GM12878 (cell line): ENCODE measurements around the gene CTSO. TPM values are rescaled to one million over a fixed set of nuclear protein-coding genes. Genes with fewer than 3 reads are reported as not detected.
A peak's percentile ranks its signal among the peaks of the same experiment; 100 is the strongest.

ENCODE experiments used
- BCL11A ChIP-seq: IDR thresholded peaks from 2 replicates; pipeline ENCODE4 v1.6.1; 2011; ENCODE audit warnings: low read depth, low read length
- BHLHE40 ChIP-seq, 2 experiments: fragments of 450-650 bp in 1 of 2; IDR thresholded peaks; 2 replicates each; pipeline ENCODE4 v1.6.1; 2011 to 2017; ENCODE audit warnings: low read depth in 2 of 2, borderline replicate concordance in 1 of 2, improper control_type of control experiment in 1 of 2, low read length in 1 of 2, mild to moderate bottlenecking in 1 of 2
- BMI1 ChIP-seq: fragments of 450-650 bp; IDR thresholded peaks from 2 replicates; pipeline ENCODE4 v1.6.1; 2016; ENCODE audit warnings: mild to moderate bottlenecking, moderate library complexity, borderline replicate concordance
- CUX1 ChIP-seq: IDR thresholded peaks from 2 replicates; pipeline ENCODE4 v1.6.1; 2012; ENCODE audit warnings: improper control_type of control experiment, low read depth, low read length; ENCODE audit not compliant: insufficient replicate concordance
- DPF2 ChIP-seq: fragments of 450-650 bp; IDR thresholded peaks from 2 replicates; pipeline ENCODE4 v1.6.1; 2017; ENCODE audit warnings: mild to moderate bottlenecking
- RAD51 ChIP-seq: fragments of 450-650 bp; IDR thresholded peaks from 2 replicates; pipeline ENCODE4 v1.6.1; 2016; ENCODE audit warnings: moderate library complexity, mild to moderate bottlenecking, inconsistent platforms
- SMAD1 ChIP-seq: fragments of 450-650 bp; IDR thresholded peaks from 2 replicates; pipeline ENCODE4 v1.6.1; 2018; ENCODE audit warnings: mild to moderate bottlenecking, low read depth; ENCODE audit not compliant: partially characterized antibody
- SRF ChIP-seq, 2 experiments: IDR thresholded peaks; 2 replicates each; pipeline ENCODE4 v1.6.1; 2011; ENCODE audit warnings: low read depth in 2 of 2, low read length in 2 of 2, mild to moderate bottlenecking in 1 of 2, moderate library complexity in 1 of 2
- ZBED1 ChIP-seq: IDR thresholded peaks from 2 replicates; pipeline ENCODE4 v1.6.1; 2016; ENCODE audit warnings: borderline replicate concordance
- ZNF622 ChIP-seq: fragments of 450-650 bp; IDR thresholded peaks from 2 replicates; pipeline ENCODE4 v1.6.1; 2017; ENCODE audit warnings: mild to moderate bottlenecking, inconsistent platforms
- polyA plus RNA-seq, 11 experiments: library from polyadenylated mRNA; depleted of rRNA in 4 of 11; unstranded in 6 of 11; stranded (reverse) in 5 of 11; fragments of >200 nt; fragmentation: Nextera tagmentation in 4 of 11; fragmentation: Illumina TruSeq in 1 of 11; extraction: Ambion mirVana in 4 of 11; extraction: Trizol in 1 of 11; gene quantifications; 1 replicate in 1 of 11; 2 replicates in 10 of 11; pipeline versions ENCODE4 v1.2.1 to v1.2.3, GENCODE V29; 2011 to 2016; ENCODE audit warnings: inconsistent platforms in 2 of 11, missing spikeins in 2 of 11, low read depth in 1 of 11
- total RNA-seq, 4 experiments: library from RNA; depleted of rRNA in 3 of 4; stranded (reverse); fragments of >200 nt in 3 of 4; fragmentation: Illumina TruSeq in 1 of 4; extraction: Trizol in 1 of 4; gene quantifications; 2 replicates each; pipeline versions ENCODE4 v1.2.1 to v1.2.3, GENCODE V29; 2013 to 2021
- TF ChIP-seq, protein P1 (sequence below): IDR thresholded peaks from 2 replicates; pipeline ENCODE4 v1.6.1; 2012; ENCODE audit warnings: low read depth, low read length, improper control_type of control experiment
- TF ChIP-seq, protein P2 (sequence below): fragments of 450-650 bp; formaldehyde crosslinking; IDR thresholded peaks from 2 replicates; pipeline ENCODE4 v1.4.0; 2022; ENCODE audit warnings: mild to moderate bottlenecking, moderate library complexity

CTSO gene
- total and polyA plus RNA-seq, 10 of the 15 experiments (the other 5 are each of a cell fraction or from before 2014, with no cell fraction given), result 3.9 to 9.7 (median 7.0) TPM

- TF ChIP-seq, protein P1, sequence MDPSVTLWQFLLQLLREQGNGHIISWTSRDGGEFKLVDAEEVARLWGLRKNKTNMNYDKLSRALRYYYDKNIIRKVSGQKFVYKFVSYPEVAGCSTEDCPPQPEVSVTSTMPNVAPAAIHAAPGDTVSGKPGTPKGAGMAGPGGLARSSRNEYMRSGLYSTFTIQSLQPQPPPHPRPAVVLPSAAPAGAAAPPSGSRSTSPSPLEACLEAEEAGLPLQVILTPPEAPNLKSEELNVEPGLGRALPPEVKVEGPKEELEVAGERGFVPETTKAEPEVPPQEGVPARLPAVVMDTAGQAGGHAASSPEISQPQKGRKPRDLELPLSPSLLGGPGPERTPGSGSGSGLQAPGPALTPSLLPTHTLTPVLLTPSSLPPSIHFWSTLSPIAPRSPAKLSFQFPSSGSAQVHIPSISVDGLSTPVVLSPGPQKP, result no peak
- TF ChIP-seq BMI1 (0 out of 2 replicates have a peak, but pooled peaks have one; percentile 45), CUX1 (peak; percentile 50), ZBED1 (no peak), SRF (IDR thresholded peaks at IDR 0.05; ENCODE audit: low read depth in 2 of 2, low read length in 2 of 2) (no peak), RAD51 (no peak), BHLHE40 (IDR thresholded peaks at IDR 0.05; ENCODE audit: borderline replicate concordance in 1 of 2, low read depth in 2 of 2, low read length in 1 of 2) (peak in 1 of 2 experiments; percentile 69; a peak in 1 of 4 replicates), SMAD1 (peak; percentile 85), DPF2 (peak; percentile 79), BCL11A (peak; percentile 81), ZNF622 (no peak)
- TF ChIP-seq, protein P2, sequence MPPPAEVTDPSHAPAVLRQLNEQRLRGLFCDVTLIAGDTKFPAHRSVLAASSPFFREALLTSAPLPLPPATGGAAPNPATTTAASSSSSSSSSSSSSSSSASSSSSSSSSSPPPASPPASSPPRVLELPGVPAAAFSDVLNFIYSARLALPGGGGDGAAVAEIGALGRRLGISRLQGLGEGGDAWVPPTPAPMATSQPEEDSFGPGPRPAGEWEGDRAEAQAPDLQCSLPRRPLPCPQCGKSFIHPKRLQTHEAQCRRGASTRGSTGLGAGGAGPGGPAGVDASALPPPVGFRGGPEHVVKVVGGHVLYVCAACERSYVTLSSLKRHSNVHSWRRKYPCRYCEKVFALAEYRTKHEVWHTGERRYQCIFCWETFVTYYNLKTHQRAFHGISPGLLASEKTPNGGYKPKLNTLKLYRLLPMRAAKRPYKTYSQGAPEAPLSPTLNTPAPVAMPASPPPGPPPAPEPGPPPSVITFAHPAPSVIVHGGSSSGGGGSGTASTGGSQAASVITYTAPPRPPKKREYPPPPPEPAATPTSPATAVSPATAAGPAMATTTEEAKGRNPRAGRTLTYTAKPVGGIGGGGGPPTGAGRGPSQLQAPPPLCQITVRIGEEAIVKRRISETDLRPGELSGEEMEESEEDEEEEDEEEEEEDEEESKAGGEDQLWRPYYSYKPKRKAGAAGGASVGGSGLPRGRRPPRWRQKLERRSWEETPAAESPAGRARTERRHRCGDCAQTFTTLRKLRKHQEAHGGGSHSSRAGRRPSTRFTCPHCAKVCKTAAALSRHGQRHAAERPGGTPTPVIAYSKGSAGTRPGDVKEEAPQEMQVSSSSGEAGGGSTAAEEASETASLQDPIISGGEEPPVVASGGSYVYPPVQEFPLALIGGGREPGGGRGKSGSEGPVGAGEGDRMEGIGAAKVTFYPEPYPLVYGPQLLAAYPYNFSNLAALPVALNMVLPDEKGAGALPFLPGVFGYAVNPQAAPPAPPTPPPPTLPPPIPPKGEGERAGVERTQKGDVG (CRISPR knock-in tag), result no peak
Measured at GRCh38 chr4:155889031-155889793, 64.5 kb downstream of the CTSO start (continued).
